ENCODE measurements around the gene MSRB3. TPM values are rescaled to one million over a fixed set of nuclear protein-coding genes. Genes with fewer than 3 reads are reported as not detected.

The MSRB3 gene
- total and polyA plus RNA-seq, 2 donors (not counting 3 experiments of a cell fraction or from before 2014, with no cell fraction given): 20.0 to 59.3 TPM

DNA sequence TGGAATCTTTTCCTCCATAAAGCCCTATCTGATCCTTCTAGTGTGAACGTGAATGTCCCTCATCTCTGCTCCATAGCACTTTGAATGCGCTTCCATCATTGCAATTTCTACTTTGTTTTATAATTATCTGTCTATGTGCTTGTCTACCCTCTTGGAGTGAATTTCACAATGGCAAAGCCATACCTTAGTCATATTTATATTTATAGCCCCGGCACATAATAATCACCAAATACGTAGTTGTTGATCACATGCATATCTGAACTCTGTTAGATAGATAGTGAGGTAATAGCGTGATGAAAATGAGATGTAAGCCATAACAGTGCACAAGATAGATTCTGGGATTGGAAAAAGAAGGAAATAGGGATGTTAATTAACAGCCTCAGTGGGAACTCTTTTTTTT lies 55.2 kb downstream of the MSRB3 start:
- dilution Hi-C loops (cut with MboI; ENCODE audit: extremely low pct_ligation_motif_present, low sequenced_read_pairs): no loop called here
- no peak overlapping the region for H3K4me2 ChIP-seq (ENCODE audit: insufficient read depth, low read length)
- CTCF ChIA-PET: no interaction called here

More for the DNA sequence above, 55.2 kb downstream of the MSRB3 start:
- no peak for DNase-seq (ENCODE audit: low read depth, low spot score)
- H3K27ac ChIP-seq (ENCODE audit: insufficient read depth, low read depth, low read length): no peak overlapping the region
- POLR2A ChIA-PET: no interaction called here
- H3K4me1 ChIP-seq (ENCODE audit: control insufficient read depth, extremely low read depth, insufficient read depth, low read length): peaks cover 6% of the 10 kb centered on the region
- H2AFZ ChIP-seq (ENCODE audit: low read depth, low read length): no peak overlapping the region
- no peaks in the 10 kb centered on the region for H3K9me1 ChIP-seq (replicated peaks; ENCODE audit: control insufficient read depth, extremely low read depth, insufficient read depth, low read length)
- no peak for TF ChIP-seq POLR2AphosphoS5 (IDR thresholded peaks at IDR 0.05; ENCODE audit: insufficient read depth, low read depth, low read length)
- no peak for TF ChIP-seq CTCF (IDR thresholded peaks at IDR 0.05; ENCODE audit: extremely low read depth in 1 of 2, insufficient read depth in 1 of 2, low read depth in 1 of 2, low read length in 2 of 2)
- TF ChIP-seq FOS (IDR thresholded peaks at IDR 0.05; ENCODE audit: borderline replicate concordance, insufficient read depth, low read length): no peak
- no peak for TF ChIP-seq POLR2A (IDR thresholded peaks at IDR 0.05; ENCODE audit: low read depth, low read length)
- TF ChIP-seq JUN (IDR thresholded peaks at IDR 0.05; ENCODE audit: borderline replicate concordance, insufficient read depth, insufficient read length, low read depth): no peak
- no peaks in the 10 kb centered on the region for H3K9me3 ChIP-seq (replicated peaks; ENCODE audit: control insufficient read depth, insufficient read depth, low read length)
- no peak overlapping the region for H3K4me3 ChIP-seq (replicated peaks in 1 of 3; ENCODE audit: insufficient read depth in 1 of 3, low read depth in 1 of 3, low read length in 3 of 3)
- H3K9ac ChIP-seq (replicated peaks; ENCODE audit: extremely low read depth, insufficient read depth, low read length): no peak overlapping the region
- no peaks in the 10 kb centered on the region for H3K27me3 ChIP-seq (ENCODE audit: control insufficient read depth in 2 of 2, insufficient read depth in 2 of 2, low read length in 2 of 2)
- intact Hi-C loops (cut with micrococcal nuclease): no loop called here
- H3K36me3 ChIP-seq (ENCODE audit: control insufficient read depth in 2 of 2, extremely low read depth in 1 of 2, insufficient read depth in 2 of 2, low read length in 2 of 2): no peaks in the 10 kb centered on the region
- no TSS peak for BruUV-seq (replicated peaks)
- no peak for FAIRE-seq
- no peaks in the 10 kb centered on the region for H3K79me2 ChIP-seq (ENCODE audit: control insufficient read depth, insufficient read depth, low read length)
- H4K20me1 ChIP-seq (replicated peaks; ENCODE audit: control insufficient read depth, extremely low read depth, insufficient read depth, low read length): no peaks in the 10 kb centered on the region
